Lower leg skin (tissue), 3 donors: Measurements from ENCODE around the gene DHTKD1.

Source experiments
- CTCF ChIP-seq, 3 donors: fragments of 450-650 bp; IDR thresholded peaks; one replicate each; pipeline ENCODE4 v1.5.1; 2016; ENCODE audit warnings: antibody characterized with exemption in 3 of 3, mild to moderate bottlenecking in 3 of 3, moderate library complexity in 2 of 3
- POLR2A ChIP-seq, 2 donors: fragments of 450-650 bp; IDR thresholded peaks; one replicate each; pipeline ENCODE4 v1.6.1; 2016 to 2017; ENCODE audit warnings: antibody characterized with exemption in 2 of 2, mild to moderate bottlenecking in 1 of 2, moderate library complexity in 1 of 2

- no peak for TF ChIP-seq CTCF (IDR thresholded peaks at IDR 0.05)
- no peak for TF ChIP-seq POLR2A (IDR thresholded peaks at IDR 0.05)
Measured at GRCh38 chr10:12150163-12150562, 81.4 kb downstream of the DHTKD1 start.
